NB4 (cell line): ENCODE measurements around the gene HECTD4.

Source experiments
- MYC ChIP-seq: IDR thresholded peaks from 2 replicates; pipeline ENCODE4 v1.6.1; 2011; ENCODE audit warnings: low read depth, low read length
- TF ChIP-seq, protein P1 (sequence below): IDR thresholded peaks from one replicate; pipeline ENCODE4 v1.5.1; 2012; ENCODE audit warnings: low read depth, low read length

DNA sequence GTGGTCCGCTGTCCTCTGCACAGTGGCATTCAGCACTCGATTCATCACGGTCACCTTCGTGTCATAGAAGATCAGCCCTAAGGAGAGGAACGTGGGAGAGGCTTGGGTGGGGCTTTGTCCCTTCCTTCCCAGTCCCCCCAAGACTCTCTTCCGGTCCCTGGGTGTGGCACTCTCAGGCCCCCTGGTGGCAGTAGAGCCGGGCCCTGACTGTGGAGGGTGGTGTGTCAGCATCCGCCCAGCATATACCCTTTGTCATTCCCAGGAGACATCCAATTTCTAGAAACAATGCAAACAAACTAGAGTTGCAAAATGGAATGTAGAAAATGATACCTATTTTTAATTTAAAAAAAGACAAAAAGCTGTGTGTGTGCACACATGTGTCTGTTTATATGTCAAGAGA, 211.9 kb downstream of the HECTD4 start:
- TF ChIP-seq MYC, result no peak
- TF ChIP-seq, protein P1, sequence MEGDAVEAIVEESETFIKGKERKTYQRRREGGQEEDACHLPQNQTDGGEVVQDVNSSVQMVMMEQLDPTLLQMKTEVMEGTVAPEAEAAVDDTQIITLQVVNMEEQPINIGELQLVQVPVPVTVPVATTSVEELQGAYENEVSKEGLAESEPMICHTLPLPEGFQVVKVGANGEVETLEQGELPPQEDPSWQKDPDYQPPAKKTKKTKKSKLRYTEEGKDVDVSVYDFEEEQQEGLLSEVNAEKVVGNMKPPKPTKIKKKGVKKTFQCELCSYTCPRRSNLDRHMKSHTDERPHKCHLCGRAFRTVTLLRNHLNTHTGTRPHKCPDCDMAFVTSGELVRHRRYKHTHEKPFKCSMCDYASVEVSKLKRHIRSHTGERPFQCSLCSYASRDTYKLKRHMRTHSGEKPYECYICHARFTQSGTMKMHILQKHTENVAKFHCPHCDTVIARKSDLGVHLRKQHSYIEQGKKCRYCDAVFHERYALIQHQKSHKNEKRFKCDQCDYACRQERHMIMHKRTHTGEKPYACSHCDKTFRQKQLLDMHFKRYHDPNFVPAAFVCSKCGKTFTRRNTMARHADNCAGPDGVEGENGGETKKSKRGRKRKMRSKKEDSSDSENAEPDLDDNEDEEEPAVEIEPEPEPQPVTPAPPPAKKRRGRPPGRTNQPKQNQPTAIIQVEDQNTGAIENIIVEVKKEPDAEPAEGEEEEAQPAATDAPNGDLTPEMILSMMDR, result peak; percentile 85
